Activated CD4-positive, alpha-beta T cell treated with anti-CD3 and anti-CD28 coated beads, Interleukin-2, Interleukin-6, amounts not matched to agents 100 ng/mL and 50 ng/mL, durations not matched to agents 16 hours and 8 hours (primary cell): ENCODE measurements around the gene DNM2.
"Not testable (repeated sequence)": the region's sequence is repeated elsewhere in the genome, so short reads cannot be mapped to it uniquely, and the experiment has no call there.

Source experiments
- DNase-seq: peaks from one replicate; pipeline ENCODE4 v3.0.0-alpha.2; 2020

The DNM2 gene

GRCh38 chr19:10846500-10847202 is 128.8 kb downstream of the DNM2 start:
- DNase-seq, result no peak

- DNase-seq, result no peak
Observed at GRCh38 chr19:10848230-10848856, 130.5 kb downstream of the DNM2 start, which contains the start of gene C19orf38. TSS of gene C19orf38 (plus strand) at chr19:10848415. CDS start at chr19:10848509, 94 bp downstream.

DNA sequence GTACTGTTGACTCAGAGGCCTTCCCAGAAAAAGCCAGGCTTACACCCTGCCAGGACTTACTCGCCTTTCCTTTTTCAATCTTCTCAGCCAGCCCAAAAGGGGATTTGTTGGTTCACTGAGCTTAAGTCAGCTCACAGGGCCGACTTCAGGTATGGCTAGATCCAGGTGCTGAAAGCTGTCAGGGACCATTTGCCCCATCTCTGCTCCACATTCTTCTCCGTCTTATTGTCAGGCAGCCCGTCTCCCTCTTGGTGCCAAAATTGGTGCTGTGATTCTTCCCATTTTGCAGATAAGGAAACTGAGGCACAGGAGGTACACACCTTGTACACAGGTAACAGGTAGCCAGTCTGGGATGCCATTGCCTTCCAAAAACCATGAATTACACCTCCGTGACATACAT is 132.8 kb downstream of the DNM2 start:
- no peak for DNase-seq

DNA sequence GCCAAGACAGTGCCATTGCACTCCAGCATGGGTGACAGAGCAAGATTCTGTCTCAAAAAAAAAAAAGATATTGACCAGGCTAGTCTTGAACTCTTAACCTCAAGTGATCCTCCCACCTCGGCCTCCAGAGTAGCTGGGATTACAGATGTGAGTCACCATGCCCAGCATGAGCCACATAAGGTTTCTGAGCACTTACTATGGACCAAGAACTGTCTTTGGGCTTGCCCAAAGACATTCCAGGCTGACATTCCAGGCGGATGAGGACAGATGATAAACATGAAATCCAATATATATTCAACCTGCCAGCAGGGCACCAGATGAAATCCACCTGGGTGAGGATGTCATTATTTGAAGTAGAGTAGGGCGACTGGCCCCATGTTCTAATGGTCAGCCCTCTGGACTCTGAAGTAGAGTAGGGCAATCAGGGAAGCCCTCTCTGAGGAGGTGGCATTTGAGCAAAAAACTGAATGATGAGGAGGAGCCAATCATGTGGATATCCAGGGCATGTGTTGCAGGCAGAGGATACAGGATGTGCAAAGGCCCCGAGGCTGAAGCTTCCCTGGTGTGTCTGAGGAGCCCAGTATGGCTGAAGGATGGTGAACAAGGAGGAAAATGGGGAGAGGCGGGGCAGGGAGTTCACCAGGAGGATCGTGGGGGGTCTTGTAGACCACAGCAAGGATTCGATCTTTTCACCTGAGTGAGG is 134.4 kb downstream of the DNM2 start:
- DNase-seq, result no peak

DNA sequence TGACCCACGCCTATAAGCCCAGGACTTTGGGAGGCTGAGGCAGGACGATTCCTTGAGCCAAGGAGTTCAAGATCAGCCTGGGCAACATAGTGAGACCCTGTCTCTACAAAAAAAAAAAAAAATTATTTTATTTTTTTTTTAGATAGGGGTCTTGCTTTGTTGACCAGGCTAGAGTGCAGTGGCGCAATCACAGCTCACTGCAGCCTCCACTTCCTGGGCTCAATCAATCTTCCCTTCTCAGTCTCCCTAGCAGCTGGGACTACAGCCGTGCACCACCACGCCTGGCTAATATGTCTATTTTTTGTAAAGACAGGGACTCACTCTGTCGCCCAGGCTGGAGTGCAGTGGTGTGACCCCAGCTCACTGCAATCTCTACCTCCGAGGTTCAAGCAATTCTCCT is 135.1 kb downstream of the DNM2 start:
- no peak for DNase-seq

DNA sequence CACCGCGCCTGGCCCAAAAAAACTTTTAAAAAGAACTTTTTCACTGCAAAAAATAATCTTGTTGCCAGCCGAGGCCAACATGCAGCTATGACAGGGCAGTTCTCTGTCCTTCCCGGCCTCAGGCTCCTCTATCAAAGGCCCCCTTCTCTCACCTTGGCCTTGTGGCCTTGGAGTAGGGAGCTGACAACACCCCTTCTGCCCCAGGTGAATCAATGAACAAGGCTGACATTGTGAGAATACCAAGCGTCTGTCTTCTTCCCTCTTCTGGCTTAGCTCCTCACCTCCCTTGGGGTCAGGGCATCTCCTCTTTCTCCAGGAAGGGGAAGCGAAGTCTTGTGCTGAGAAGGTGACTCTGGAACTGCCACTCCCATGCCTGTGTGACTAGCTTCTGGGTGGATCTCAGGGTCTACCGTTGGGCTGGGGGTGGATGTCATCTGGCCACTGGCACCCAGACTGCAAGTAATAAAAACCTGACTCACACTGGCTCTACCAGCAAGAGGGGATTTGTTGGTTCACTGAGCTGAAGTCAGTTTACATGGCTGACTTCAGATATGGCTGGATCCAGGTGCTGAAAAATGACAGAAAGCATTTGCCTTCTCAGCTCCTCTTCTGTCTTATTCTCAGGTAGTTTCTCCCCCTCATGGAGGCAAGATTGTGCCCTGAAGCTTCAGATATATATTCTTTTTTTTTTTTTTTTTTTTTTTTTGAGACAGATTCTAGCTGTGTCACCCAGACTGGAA is 136.6 kb downstream of the DNM2 start:
- no peak for DNase-seq

DNA sequence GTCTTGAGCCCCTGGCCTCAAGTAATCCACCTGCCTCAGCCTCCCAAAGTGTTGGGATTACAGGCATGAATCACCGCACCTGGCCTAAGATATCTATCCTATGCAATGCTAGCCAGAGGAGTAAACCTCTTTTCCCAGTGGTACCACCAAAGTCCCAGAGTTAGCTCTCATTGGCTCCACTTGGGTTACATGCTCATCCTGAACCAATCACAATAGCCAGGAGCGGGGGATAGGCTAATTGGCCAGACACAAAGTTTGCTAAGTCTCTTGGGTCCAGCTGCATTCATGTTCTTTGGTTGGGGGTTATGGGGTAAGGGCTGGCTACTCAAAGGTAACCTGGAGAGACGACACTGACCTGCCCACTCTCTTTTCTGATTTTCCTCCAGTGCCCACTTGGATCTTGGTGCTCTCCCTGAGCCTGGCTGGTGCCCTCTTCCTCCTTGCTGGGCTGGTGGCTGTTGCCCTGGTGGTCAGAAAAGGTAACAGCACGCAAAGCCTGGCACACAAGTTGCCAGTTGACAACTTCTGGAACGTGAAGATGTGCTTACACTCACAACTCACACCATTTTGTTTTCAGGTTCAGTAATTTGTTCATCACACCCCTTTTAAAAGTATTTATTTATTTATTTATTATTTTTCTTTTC is 138.1 kb downstream of the DNM2 start:
- peak; percentile 54 for DNase-seq

- DNase-seq, result not testable (repeated sequence)
Observed at GRCh38 chr19:10856899-10857298, 139.0 kb downstream of the DNM2 start.

- peak; percentile 46 for DNase-seq
Observed at GRCh38 chr19:10858204-10858828, 140.4 kb downstream of the DNM2 start.

GRCh38 chr19:10861103-10861651 is 143.3 kb downstream of the DNM2 start:
- DNase-seq, result peak; percentile 47

DNA sequence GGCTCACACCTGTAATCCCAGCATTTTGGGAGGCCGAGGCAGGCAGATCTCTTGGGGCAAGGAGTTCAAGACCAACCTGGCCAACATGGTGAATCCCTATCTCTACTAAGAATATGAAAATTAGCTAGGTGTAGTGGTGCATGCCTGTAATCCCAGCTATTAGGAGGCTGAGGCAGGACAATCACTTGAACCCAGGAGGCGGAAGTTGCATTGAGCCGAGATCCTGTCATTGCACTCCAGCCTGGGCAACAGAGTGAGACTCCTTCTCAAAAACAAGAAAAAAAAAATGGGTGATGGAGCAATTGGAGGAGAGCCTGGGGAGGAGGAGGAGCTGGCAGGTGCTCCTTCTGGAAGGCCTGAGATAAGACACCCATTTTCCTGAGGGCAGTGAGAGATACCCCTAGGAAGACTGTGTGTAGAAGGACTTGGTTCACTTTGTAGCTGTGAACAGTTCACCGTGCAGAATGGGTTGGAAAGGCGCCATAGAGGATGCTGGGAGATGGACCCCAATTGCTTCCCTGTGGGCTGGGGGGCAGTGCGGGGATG is 144.8 kb downstream of the DNM2 start:
- DNase-seq, result no peak

DNA sequence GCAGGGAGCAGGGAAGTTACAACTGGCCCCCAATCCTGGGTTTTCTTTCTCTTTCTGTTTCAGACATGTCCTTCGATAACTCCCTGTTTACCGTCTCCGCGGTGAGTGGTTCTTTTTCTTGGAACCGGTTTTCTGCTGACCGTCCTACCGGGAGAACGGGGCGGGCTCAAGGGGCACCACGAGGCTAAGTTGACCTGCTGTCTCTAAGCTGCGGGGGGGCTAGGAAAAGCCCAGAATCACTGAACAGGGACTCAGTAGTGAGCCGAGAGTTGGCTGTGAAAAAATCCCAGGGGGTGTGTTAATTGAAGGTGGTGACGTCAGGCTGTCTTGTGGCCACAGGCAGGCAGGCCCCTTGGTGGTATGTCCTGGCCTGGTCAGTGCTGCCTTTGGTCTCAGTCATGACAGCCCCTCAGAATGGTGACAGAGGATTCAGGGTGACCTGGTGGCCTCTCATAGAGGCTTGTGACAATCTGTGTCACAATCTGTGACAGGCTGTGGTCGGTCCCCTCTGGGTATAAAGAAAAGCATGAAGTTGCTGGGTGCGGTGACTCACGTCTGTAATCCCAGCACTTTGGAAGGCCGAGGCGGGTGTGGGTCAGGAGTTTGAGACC is 145.3 kb downstream of the DNM2 start:
- DNase-seq, result no peak

DNA sequence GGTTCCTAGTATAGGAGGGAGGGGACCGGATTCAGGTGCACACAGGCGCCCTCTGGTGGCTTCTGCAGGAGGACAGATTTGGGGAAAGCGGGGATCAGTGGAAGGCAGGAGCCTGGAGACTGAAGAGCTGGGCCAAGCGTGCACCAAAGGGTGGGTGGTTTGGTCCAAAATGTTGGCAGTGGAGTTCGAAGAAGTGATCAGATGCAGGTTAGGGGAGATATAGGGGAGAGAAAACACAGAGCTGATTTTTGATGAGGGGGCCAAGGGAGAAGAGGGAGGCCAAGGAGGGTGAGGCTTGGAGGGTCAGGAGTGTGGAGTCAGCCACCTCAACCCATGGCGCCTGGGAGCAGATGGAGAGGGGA is 146.6 kb downstream of the DNM2 start:
- DNase-seq, result peak; percentile 90

DNA sequence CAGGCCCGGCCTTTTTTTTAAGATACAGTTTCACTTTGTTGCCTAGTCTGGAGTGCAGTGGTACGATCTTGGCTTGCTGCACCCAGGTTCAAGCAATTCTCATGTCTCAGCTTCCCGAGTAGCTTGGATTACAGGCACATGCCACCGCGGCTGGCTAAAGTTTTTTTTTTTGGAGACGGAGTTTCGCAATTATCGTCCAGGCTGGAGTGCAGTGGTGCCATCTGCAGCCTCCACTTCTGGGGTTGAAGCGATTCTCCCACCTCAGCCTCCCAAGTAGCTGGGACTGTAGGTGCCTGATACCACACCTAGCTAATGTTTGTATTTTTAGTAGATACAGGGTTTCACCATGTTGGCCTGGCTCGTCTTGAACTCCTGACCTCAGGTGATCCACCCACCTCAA is 148.6 kb downstream of the DNM2 start:
- no peak for DNase-seq

- DNase-seq, result no peak
Observed at GRCh38 chr19:10868872-10869547, 151.1 kb downstream of the DNM2 start.

- DNase-seq, result not testable (repeated sequence)
Observed at GRCh38 chr19:10869872-10870311, 152.0 kb downstream of the DNM2 start.

DNA sequence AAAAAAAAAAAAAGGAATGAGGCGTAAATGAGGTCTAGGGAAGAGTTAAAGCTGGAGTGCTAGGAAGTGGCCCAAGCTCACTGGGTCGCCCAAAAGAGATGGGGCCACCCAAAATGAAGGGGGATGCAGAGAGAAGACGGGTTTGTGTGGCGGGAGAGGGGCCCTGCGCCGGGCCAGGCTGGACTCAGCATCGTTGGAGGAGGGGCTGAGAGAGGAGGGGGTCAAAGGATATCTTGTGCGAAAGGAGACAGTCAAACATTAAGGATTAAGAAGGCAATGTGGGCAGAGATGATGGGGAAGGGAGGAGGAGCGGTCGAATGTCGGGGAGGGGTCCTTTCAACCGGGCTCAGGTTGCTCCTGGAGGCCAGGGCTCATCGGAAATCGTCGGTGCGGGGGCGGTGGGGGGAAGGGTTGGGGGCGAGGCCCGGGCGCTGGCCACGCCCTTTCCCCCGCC is 152.6 kb downstream of the DNM2 start:
- DNase-seq, result no peak

DNA sequence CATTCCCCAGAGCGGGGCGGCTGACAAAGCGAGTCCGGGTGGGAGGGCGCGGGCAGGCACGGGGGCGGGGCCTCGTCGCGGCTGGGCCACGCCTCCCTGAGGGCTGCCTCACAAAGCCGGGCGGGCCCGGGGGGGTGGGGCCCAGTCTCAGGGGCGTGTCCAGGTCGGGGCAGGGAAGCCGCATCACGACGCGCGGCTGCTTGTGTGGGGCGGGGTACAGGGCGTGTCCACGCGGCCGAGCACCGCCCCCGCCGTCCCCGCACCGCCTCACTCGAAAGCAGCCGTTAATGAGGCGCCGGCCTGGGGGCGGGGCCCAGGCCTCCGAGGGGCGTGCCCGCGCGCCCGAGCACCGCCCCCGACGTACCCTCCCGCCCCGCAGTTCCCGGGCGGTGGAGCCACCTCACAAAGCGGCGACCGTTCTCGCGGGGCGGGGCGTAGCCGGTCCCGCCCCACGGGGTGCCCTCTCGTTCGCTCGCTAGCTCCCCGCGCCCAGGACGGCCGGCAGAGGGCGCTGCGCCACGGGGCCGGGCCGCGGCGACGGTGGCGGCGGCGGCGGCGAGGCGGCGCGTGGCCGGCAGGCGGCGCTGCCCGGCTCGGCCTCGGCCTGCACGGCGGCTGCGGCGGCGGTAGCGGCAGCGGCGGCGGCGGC is 153.2 kb downstream of the DNM2 start, which contains the start of gene CARM1:
CARM1 (plus strand) TSS at position 599 of the 649 bp plus-strand sequence. CDS start 150 bp downstream, outside the sequence.
- DNase-seq, result peak; percentile 100

DNA sequence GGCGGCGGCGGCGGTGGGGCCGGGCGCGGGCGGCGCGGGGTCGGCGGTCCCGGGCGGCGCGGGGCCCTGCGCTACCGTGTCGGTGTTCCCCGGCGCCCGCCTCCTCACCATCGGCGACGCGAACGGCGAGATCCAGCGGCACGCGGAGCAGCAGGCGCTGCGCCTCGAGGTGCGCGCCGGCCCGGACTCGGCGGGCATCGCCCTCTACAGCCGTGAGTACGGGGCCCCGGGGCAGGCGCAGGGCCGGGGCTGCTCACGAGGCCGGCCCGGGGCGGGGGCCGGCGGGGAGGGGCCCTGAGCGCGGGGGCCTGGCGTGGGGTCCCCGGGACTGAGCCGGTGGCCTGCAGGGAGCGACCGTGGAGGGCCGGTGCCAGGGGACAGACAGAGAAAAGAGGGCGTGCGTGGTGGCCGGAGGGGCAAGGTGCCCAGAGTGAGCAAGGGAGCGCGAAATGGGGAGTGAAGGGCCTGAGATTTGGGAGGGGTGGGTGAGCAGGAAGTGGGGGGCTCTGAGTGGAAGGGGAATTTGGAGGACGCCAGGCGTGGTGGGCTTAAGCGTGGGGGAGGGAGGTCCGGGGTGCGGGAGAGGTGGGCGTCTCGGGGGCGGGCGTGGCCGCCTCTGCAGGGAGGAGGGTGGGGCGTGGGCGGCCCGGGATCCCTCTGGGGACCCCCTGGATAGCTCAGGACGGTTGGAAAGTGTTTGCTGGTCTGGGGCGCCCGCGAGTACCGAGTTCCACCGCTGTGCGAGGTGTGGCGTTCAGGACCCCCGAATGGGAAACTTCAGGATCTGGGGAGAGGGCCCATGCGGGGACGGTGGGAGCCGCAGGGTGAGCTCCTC is 154.0 kb downstream of the DNM2 start:
- DNase-seq, result peak; percentile 24
